SK-N-SH (cell line): Measurements from ENCODE around the gene ARPC4.
"Not testable (repeated sequence)": the region's sequence is repeated elsewhere in the genome, so short reads cannot be mapped to it uniquely, and the experiment has no call there.

ENCODE experiments used
- CTCF ChIP-seq: fragments of 200-600 bp; sonication (generic); IDR thresholded peaks from 2 replicates; pipeline ENCODE4 v1.6.1; 2017; ENCODE audit warnings: antibody characterized with exemption, mild to moderate bottlenecking, moderate library complexity
- GABPA ChIP-seq: IDR thresholded peaks from 2 replicates; pipeline ENCODE4 v1.4.0; 2012; ENCODE audit warnings: low read depth, mild to moderate bottlenecking
- IRF3 ChIP-seq: fragments of 150-350 bp; IDR thresholded peaks from 2 replicates; pipeline ENCODE4 v1.6.1; 2016; ENCODE audit warnings: mild to moderate bottlenecking, low read depth, low read length
- RFX5 ChIP-seq: IDR thresholded peaks from 2 replicates; pipeline ENCODE4 v1.6.1; 2012; ENCODE audit warnings: mild to moderate bottlenecking, improper control_type of control experiment, low read length
- SIN3A ChIP-seq: IDR thresholded peaks from 2 replicates; pipeline ENCODE4 v1.6.1; 2012; ENCODE audit warnings: low read depth, mild to moderate bottlenecking, low read length, moderate library complexity, borderline replicate concordance
- TCF12 ChIP-seq: IDR thresholded peaks from 2 replicates; pipeline ENCODE4 v1.4.0; 2012
- TEAD4 ChIP-seq: IDR thresholded peaks from 2 replicates; pipeline ENCODE4 v1.4.0; 2012; ENCODE audit warnings: mild to moderate bottlenecking, borderline replicate concordance; ENCODE audit not compliant: insufficient read depth
- TF ChIP-seq, protein P1 (sequence below): IDR thresholded peaks from 2 replicates; pipeline ENCODE4 v1.4.0; 2012; ENCODE audit warnings: low read depth, borderline replicate concordance

- TF ChIP-seq, protein P1, sequence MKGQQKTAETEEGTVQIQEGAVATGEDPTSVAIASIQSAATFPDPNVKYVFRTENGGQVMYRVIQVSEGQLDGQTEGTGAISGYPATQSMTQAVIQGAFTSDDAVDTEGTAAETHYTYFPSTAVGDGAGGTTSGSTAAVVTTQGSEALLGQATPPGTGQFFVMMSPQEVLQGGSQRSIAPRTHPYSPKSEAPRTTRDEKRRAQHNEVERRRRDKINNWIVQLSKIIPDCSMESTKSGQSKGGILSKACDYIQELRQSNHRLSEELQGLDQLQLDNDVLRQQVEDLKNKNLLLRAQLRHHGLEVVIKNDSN = not testable (repeated sequence)
- TF ChIP-seq CTCF, GABPA, IRF3, TEAD4, SIN3A, TCF12, RFX5: not testable (repeated sequence)
Measured at GRCh38 chr3:9847870-9848269, 55.0 kb downstream of the ARPC4 start.
